A673 (cell line): ENCODE measurements around the gene UPK1B. TPM values are rescaled to one million over a fixed set of nuclear protein-coding genes. Genes with fewer than 3 reads are reported as not detected.

ENCODE experiments used
- BruUV-seq: library from RNA; stranded (reverse); fragments of 400-500 nt; replicated peaks from 2 replicates; lab custom pipeline; 2021; lab: Mats Ljungman, UMichigan
- CTCF ChIA-PET: fragments of 300-600 bp; sonication (Branson Sonifier 250); formaldehyde crosslinking; loops from one replicate; lab custom pipeline; 2022; ENCODE audit warnings: antibody characterized with exemption; lab: Charles Lee
- POLR2A ChIA-PET: fragments of 300-600 bp; sonication (Branson Sonifier 250); formaldehyde crosslinking; loops from one replicate; lab custom pipeline; 2022; ENCODE audit warnings: antibody characterized with exemption; ENCODE audit not compliant: low non-redundant PET; lab: Charles Lee
- DNase-seq: peaks from one replicate; pipeline ENCODE4 v3.0.0-alpha.2; 2015; ENCODE audit warnings: low spot score
- H3K27ac ChIP-seq: fragments of 200-600 bp; sonication (generic); 2 replicates; pipeline ENCODE4 v1.5.1; 2016; ENCODE audit warnings: mixed run types, low read depth, mild to moderate bottlenecking, mixed read lengths, antibody characterized with exemption, low read length; ENCODE audit not compliant: poor library complexity, severe bottlenecking
- H3K27me3 ChIP-seq: fragments of 200-600 bp; sonication (generic); replicated peaks from 2 replicates; pipeline ENCODE4 v1.6.1; 2017; ENCODE audit warnings: mixed run types, low read depth, mild to moderate bottlenecking, mixed read lengths, antibody characterized with exemption, low read length; ENCODE audit not compliant: insufficient read depth, poor library complexity
- H3K36me3 ChIP-seq: fragments of 200-600 bp; sonication (generic); 2 replicates; pipeline ENCODE4 v1.6.1; 2016; ENCODE audit warnings: mixed run types, mild to moderate bottlenecking, mixed read lengths, antibody characterized with exemption, low read length; ENCODE audit not compliant: insufficient read depth, poor library complexity, severe bottlenecking
- H3K4me1 ChIP-seq: fragments of 200-600 bp; sonication (generic); 2 replicates; pipeline ENCODE4 v1.6.1; 2017; ENCODE audit warnings: mixed run types, mild to moderate bottlenecking, mixed read lengths, antibody characterized with exemption, low read length; ENCODE audit not compliant: insufficient read depth, poor library complexity, severe bottlenecking
- H3K4me3 ChIP-seq: fragments of 200-600 bp; sonication (generic); 2 replicates; pipeline ENCODE4 v1.5.1; 2016; ENCODE audit warnings: low read depth, mixed run types, mild to moderate bottlenecking, mixed read lengths, low read length; ENCODE audit not compliant: poor library complexity, severe bottlenecking
- H3K9me3 ChIP-seq: fragments of 200-600 bp; sonication (generic); 2 replicates; pipeline ENCODE4 v1.6.1; 2016; ENCODE audit warnings: mixed run types, low read depth, mild to moderate bottlenecking, mixed read lengths, antibody characterized with exemption, low read length; ENCODE audit not compliant: poor library complexity, severe bottlenecking
- CTCF ChIP-seq: fragments of 300-800, 200-600 bp; sonication (generic); conservative IDR thresholded peaks from 2 replicates; pipeline ENCODE4 v1.5.1; 2017; ENCODE audit warnings: low read depth, mild to moderate bottlenecking, antibody characterized with exemption, low read length, moderate library complexity, mixed read lengths
- EZH2 ChIP-seq: fragments of 200-600 bp; sonication (generic); IDR thresholded peaks from 2 replicates; pipeline ENCODE4 v1.6.1; 2017; ENCODE audit warnings: borderline replicate concordance, low read depth, mild to moderate bottlenecking, mixed read lengths, antibody characterized with exemption, low read length; ENCODE audit not compliant: poor library complexity, severe bottlenecking
- intact Hi-C: fragments of 100-400 bp; cut with micrococcal nuclease; formaldehyde crosslinking; loops from one replicate; pipeline ENCODE4 v1.10.0; 2022; ENCODE audit not compliant: unreplicated experiment
- total RNA-seq: library from RNA; stranded (reverse); gene quantifications from 2 replicates; pipeline ENCODE4 v1.2.3, GENCODE V29; 2021

The UPK1B gene
- total RNA-seq, 1 experiment from 2014 or later = not detected

DNA sequence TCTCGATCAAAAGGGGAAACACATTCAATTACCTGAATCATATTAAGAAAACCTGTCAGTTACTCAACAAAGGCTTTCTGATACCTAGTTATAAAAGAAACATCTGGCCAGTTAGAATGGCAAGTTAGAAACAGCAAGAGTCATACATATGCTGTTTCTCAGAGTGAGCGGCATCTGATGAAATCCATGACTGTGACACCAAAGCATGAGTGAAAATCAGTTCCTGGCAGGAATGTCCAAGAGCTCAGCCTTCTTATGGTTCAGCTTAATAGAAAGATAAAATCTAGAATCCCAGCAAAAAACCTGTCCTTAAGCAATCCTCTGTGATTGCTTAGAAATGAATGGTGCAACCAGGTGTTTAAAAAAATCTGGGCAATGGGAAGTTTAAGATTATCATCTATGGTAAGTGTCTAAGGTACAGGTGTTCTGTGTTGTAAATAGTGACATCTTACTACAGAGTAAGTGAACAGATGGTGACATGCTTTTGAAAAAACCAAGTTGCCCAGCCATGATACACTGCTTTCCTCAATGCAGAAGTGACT lies 48.5 kb downstream of the UPK1B start:
- no peak for TF ChIP-seq CTCF
- no peak for TF ChIP-seq EZH2
- H3K36me3 ChIP-seq = peaks cover 11% of the 10 kb centered on the region
- POLR2A ChIA-PET = no interaction called here
- H3K27ac ChIP-seq = no peak overlapping the region
- H3K4me3 ChIP-seq = no peak overlapping the region
- no peaks in the 10 kb centered on the region for H3K27me3 ChIP-seq
- CTCF ChIA-PET = no interaction called here
- intact Hi-C loops = no loop called here
- no TSS peak for BruUV-seq
- no peak for DNase-seq
- H3K9me3 ChIP-seq = no peaks in the 10 kb centered on the region
- H3K4me1 ChIP-seq = no peaks in the 10 kb centered on the region

GRCh38 chr3:119222391-119222790 lies 49.0 kb downstream of the UPK1B start:
- no peak for DNase-seq
- TF ChIP-seq EZH2 (no peak), CTCF (no peak)
- Histone ChIP-seq H3K27ac (no peak overlapping the region), H3K4me3 (no peak overlapping the region), H3K27me3 (no peaks in the 10 kb centered on the region), H3K9me3 (no peaks in the 10 kb centered on the region), H3K4me1 (no peaks in the 10 kb centered on the region), H3K36me3 (peaks cover 11% of the 10 kb centered on the region)
- intact Hi-C loops = no loop called here
- CTCF ChIA-PET = no interaction called here
- POLR2A ChIA-PET = no interaction called here
- no TSS peak for BruUV-seq

- ChIA-PET POLR2A (no interaction called here), CTCF (no interaction called here)
- Histone ChIP-seq H3K27me3 (no peaks in the 10 kb centered on the region), H3K36me3 (peaks cover 11% of the 10 kb centered on the region), H3K4me3 (no peak overlapping the region), H3K9me3 (no peaks in the 10 kb centered on the region), H3K4me1 (no peaks in the 10 kb centered on the region), H3K27ac (no peak overlapping the region)
- DNase-seq = no peak
- TF ChIP-seq EZH2 (no peak), CTCF (no peak)
- no TSS peak for BruUV-seq
- intact Hi-C loops = no loop called here
These were observed 50.1 kb downstream of the UPK1B start for GRCh38 chr3:119223511-119223910.
